WTC11 (cell line): Measurements from ENCODE around the gene PTPRH. TPM values are rescaled to one million over a fixed set of nuclear protein-coding genes. Genes with fewer than 3 reads are reported as not detected.

ENCODE experiments used
- ATAC-seq: fragments of 200-7000 bp; cut with Tn5 transposase; 2 replicates; pipeline ENCODE4 v1.10.0; 2021; ENCODE audit warnings: mild to moderate bottlenecking, moderate library complexity
- CTCF ChIA-PET: fragments of 300-600 bp; sonication (Branson Sonifier 250); formaldehyde crosslinking; loops from one replicate; lab custom pipeline; 2021; ENCODE audit warnings: antibody characterized with exemption; lab: Charles Lee
- POLR2A ChIA-PET: fragments of 350-600 bp; sonication (Branson Sonifier 250); formaldehyde crosslinking; loops from one replicate; lab custom pipeline; 2021; ENCODE audit warnings: antibody characterized with exemption; lab: Charles Lee
- DNase-seq: peaks from one replicate; pipeline ENCODE4 v3.0.0; 2021; ENCODE audit warnings: low spot score
- H3K27ac Mint-ChIP-seq: 2 replicates; pipeline ENCODE4 v1.8.0; 2021; ENCODE audit warnings: mixed read lengths
- H3K27me3 Mint-ChIP-seq: 2 replicates; pipeline ENCODE4 v1.8.0; 2021; ENCODE audit warnings: low read depth, mild to moderate bottlenecking, moderate library complexity, mixed read lengths
- H3K36me3 Mint-ChIP-seq: 2 replicates; pipeline ENCODE4 v1.8.0; 2021; ENCODE audit warnings: mixed read lengths
- H3K4me1 Mint-ChIP-seq: 2 replicates; pipeline ENCODE4 v1.8.0; 2022; ENCODE audit warnings: mixed read lengths
- H3K4me3 Mint-ChIP-seq: 2 replicates; pipeline ENCODE4 v1.8.0; 2021; ENCODE audit warnings: mild to moderate bottlenecking, moderate library complexity, mixed read lengths
- H3K9me3 Mint-ChIP-seq: 2 replicates; pipeline ENCODE4 v1.8.0; 2021; ENCODE audit warnings: mixed read lengths
- CTCF ChIP-seq: fragments of 200-600 bp; IDR thresholded peaks from 2 replicates; pipeline ENCODE4 v1.8.0; 2022; ENCODE audit warnings: antibody characterized with exemption
- ELF4 ChIP-seq: sonication (generic); formaldehyde crosslinking; IDR thresholded peaks from 2 replicates; pipeline ENCODE4 v1.8.1; 2022; ENCODE audit warnings: low read depth, mild to moderate bottlenecking, moderate library complexity, missing genetic modification reagents
- ESRRA ChIP-seq: sonication (generic); formaldehyde crosslinking; IDR thresholded peaks from 2 replicates; pipeline ENCODE4 v1.8.1; 2022; ENCODE audit warnings: mild to moderate bottlenecking, missing genetic modification reagents, borderline replicate concordance
- IRF1 ChIP-seq: sonication (generic); formaldehyde crosslinking; IDR thresholded peaks from 2 replicates; pipeline ENCODE4 v1.8.0; 2023; ENCODE audit warnings: missing genetic modification reagents
- IRF2 ChIP-seq: sonication (generic); formaldehyde crosslinking; IDR thresholded peaks from 2 replicates; pipeline ENCODE4 v1.8.0; 2022; ENCODE audit warnings: low read depth, missing genetic modification reagents, borderline replicate concordance
- JUN ChIP-seq: sonication (generic); formaldehyde crosslinking; IDR thresholded peaks from 2 replicates; pipeline ENCODE4 v1.8.0; 2023; ENCODE audit warnings: mild to moderate bottlenecking, missing genetic modification reagents
- MYBL2 ChIP-seq: sonication (generic); formaldehyde crosslinking; IDR thresholded peaks from 2 replicates; pipeline ENCODE4 v1.8.1; 2023; ENCODE audit warnings: mild to moderate bottlenecking, moderate library complexity, missing genetic modification reagents
- NFE2L1 ChIP-seq: sonication (generic); formaldehyde crosslinking; IDR thresholded peaks from 2 replicates; pipeline ENCODE4 v1.8.1; 2023; ENCODE audit warnings: missing genetic modification reagents
- NR3C1 ChIP-seq: sonication (generic); formaldehyde crosslinking; conservative IDR thresholded peaks from 2 replicates; pipeline ENCODE4 v1.8.1; 2023; ENCODE audit warnings: low read depth, mild to moderate bottlenecking, missing genetic modification reagents
- PRDM15 ChIP-seq: sonication (generic); formaldehyde crosslinking; IDR thresholded peaks from 2 replicates; pipeline ENCODE4 v1.8.0; 2022; ENCODE audit warnings: missing genetic modification reagents
- RORB ChIP-seq: fragments of 250-450 bp; sonication (Bioruptor Pico); IDR thresholded peaks from 2 replicates; pipeline ENCODE4 v1.9.0; 2021; ENCODE audit warnings: mild to moderate bottlenecking
- ZNF121 ChIP-seq: sonication (generic); formaldehyde crosslinking; IDR thresholded peaks from 2 replicates; pipeline ENCODE4 v1.8.0; 2023; ENCODE audit warnings: missing genetic modification reagents
- ZNF423 ChIP-seq: fragments of 250-450 bp; sonication (Bioruptor Pico); IDR thresholded peaks from 2 replicates; pipeline ENCODE4 v2.1.2; 2022; ENCODE audit warnings: mild to moderate bottlenecking, moderate library complexity
- total RNA-seq: library from RNA; stranded (reverse); gene quantifications from 3 replicates; pipeline ENCODE4 v1.2.3, GENCODE V29; 2021

Gene PTPRH
- total RNA-seq, 1 experiment from 2014 or later: 0.63 TPM

- H3K4me1 Mint-ChIP-seq: peaks cover 21% of the 10 kb centered on the region
- peak; percentile 53 for DNase-seq
- ChIA-PET CTCF (interaction anchor here (0.6 to 4.5 kb wide), 16 partner anchors 10 to 738 kb away, joined by 3 to 108 read pairs (median 6); partner anchors contain the start of genes KMT5C, PPP1R12C, TNNT1 and U2AF2), POLR2A (interaction anchor here (0.7 kb wide), 1 partner anchor 13 kb away, joined by 3 read pairs; no protein-coding TSS in a partner anchor)
- no peak overlapping the region for H3K27ac Mint-ChIP-seq
- no peak for ATAC-seq
- 0 out of 2 replicates have a peak overlapping the region, but pooled peaks have one; percentile 25 for H3K4me3 Mint-ChIP-seq
- H3K9me3 Mint-ChIP-seq: 0 out of 2 replicates have a peak, but pooled peaks cover 3% of the 10 kb centered on the region
- TF ChIP-seq ESRRA (CRISPR knock-in tag): no peak
- peak; percentile 63 for TF ChIP-seq ZNF423 (CRISPR knock-in tag)
- TF ChIP-seq NR3C1 (CRISPR knock-in tag): no peak
- TF ChIP-seq IRF2: no peak
- no peak for TF ChIP-seq ELF4 (CRISPR knock-in tag)
- no peak for TF ChIP-seq MYBL2 (CRISPR knock-in tag)
- H3K36me3 Mint-ChIP-seq: peaks cover 5% of the 10 kb centered on the region
- peaks cover 78% of the 10 kb centered on the region for H3K27me3 Mint-ChIP-seq
These were observed 50.2 kb downstream of the PTPRH start for GRCh38 chr19:55158848-55159749.

- Mint-ChIP-seq H3K36me3 (peaks cover 9% of the 10 kb centered on the region), H3K4me3 (no peak overlapping the region; the same call in 1 of the 2 replicates), H3K27ac (no peak overlapping the region), H3K27me3 (peaks cover 76% of the 10 kb centered on the region), H3K9me3 (0 out of 2 replicates have a peak, but pooled peaks cover 8% of the 10 kb centered on the region)
- no peak for ATAC-seq
- DNase-seq: no peak
- CTCF ChIA-PET: interaction anchor here (0.8 to 4.5 kb wide), 7 partner anchors 9 to 70 kb away, joined by 3 to 108 read pairs (median 11); partner anchors contain the start of genes PPP1R12C and TNNT1
- TF ChIP-seq NFE2L1 (no peak), IRF1 (CRISPR knock-in tag) (no peak), ELF4 (CRISPR knock-in tag) (no peak), CTCF (no peak), ZNF121 (CRISPR knock-in tag) (no peak), RORB (CRISPR knock-in tag) (no peak)
- TF ChIP-seq, all 79 proteins: peak for 0
- H3K4me1 Mint-ChIP-seq: peaks cover 23% of the 10 kb centered on the region
- POLR2A ChIA-PET: no interaction called here
These were observed 50.9 kb downstream of the PTPRH start for GRCh38 chr19:55158423-55158822.

GRCh38 chr19:55157064-55157908 lies 52.0 kb downstream of the PTPRH start, which contains the start of gene TNNI3:
TNNI3 (minus strand) TSS chr19:55157732; CDS start chr19:55157589, 143 bp downstream.
- ChIA-PET POLR2A (interaction anchor here (1.4 kb wide), 1 partner anchor 15 kb away, joined by 8 read pairs; no protein-coding TSS in a partner anchor), CTCF (interaction anchor here (0.6 to 4.5 kb wide), 6 partner anchors 9 to 389 kb away, joined by 3 to 103 read pairs (median 12); partner anchors contain the start of gene DNAAF3)
- no peak for ATAC-seq
- Mint-ChIP-seq H3K27me3 (peaks cover 68% of the 10 kb centered on the region), H3K4me3 (peak within 1 kb of the TSS; percentile 84), H3K9me3 (peaks cover 12% of the 10 kb centered on the region), H3K27ac (peak within 1 kb of the TSS; percentile 63; the same call in 1 of the 2 replicates), H3K36me3 (peaks cover 16% of the 10 kb centered on the region), H3K4me1 (peaks cover 23% of the 10 kb centered on the region)
- TF ChIP-seq JUN (CRISPR knock-in tag) (no peak), PRDM15 (CRISPR knock-in tag) (no peak)
- DNase-seq: no peak
